ENCODE data around the gene SCAND1.
A peak's percentile ranks its signal among the peaks of the same experiment; 100 is the strongest.
"Not testable (repeated sequence)": the region's sequence is repeated elsewhere in the genome, so short reads cannot be mapped to it uniquely, and the experiment has no call there.

SCAND1 gene

DNA sequence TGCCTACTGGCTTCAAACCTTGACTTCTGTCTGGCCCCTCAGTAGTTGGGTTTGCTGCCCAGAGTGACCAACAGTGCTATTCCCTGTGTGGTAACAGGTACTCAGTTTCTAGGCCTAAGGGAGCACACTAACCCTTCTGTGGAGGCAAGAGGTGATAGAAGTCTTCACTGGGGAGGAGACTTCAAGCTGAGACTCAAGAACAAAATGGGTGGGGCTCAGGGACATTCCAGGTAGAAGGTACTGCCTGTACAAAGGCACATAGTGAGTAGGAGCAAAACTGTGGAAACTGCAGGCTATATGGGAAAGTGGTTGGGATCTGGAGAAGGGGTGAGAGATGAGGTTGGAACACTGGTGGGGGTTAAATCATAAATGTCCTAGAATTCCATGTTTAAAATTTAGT is 2.3 kb upstream of the SCAND1 start:
- no peaks in the 10 kb centered on the region for H3K36me3 ChIP-seq (ENCODE audit: control insufficient read depth, low read depth, low read length)
- no peak overlapping the region for H3K27ac ChIP-seq (ENCODE audit: low read length)
- peaks cover 12% of the 10 kb centered on the region for H3K4me1 ChIP-seq (ENCODE audit: control insufficient read depth, low read depth, low read length)
- H3K4me3 ChIP-seq (ENCODE audit: low read length), result no peak overlapping the region
- H3K9ac ChIP-seq (ENCODE audit: low read length), result no peak overlapping the region
- H3K27me3 ChIP-seq (ENCODE audit: control insufficient read depth, insufficient read depth, low read length), result no peaks in the 10 kb centered on the region
- no peaks in the 10 kb centered on the region for H3K9me3 ChIP-seq (ENCODE audit: control insufficient read depth, low read depth, low read length)

DNA sequence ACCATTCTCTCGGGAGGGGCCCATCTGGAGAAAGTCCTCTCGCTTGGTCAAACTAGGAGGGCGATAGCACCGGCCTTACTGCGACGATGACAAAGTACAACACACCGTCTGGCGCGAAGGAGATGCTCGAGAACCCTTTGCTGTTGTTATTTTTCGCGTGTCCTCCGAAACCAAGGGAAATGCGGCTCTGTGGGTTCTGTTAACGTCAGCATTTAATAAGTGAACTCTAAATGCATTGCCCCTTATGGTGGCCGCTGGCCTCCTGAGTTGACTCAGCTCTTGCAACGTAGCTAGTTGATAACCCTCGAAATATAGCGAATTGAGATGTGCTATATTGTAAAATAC is 577 bp upstream of the SCAND1 start:
- H3K27ac ChIP-seq (ENCODE audit: low read length), result peak overlapping the region; percentile 38
- H3K4me1 ChIP-seq (ENCODE audit: control insufficient read depth, low read depth, low read length), result peaks cover 12% of the 10 kb centered on the region
- no peaks in the 10 kb centered on the region for H3K9me3 ChIP-seq (ENCODE audit: control insufficient read depth, low read depth, low read length)
- H3K27me3 ChIP-seq (ENCODE audit: control insufficient read depth, insufficient read depth, low read length), result no peaks in the 10 kb centered on the region
- H3K9ac ChIP-seq (ENCODE audit: low read length), result peak overlapping the region; percentile 78
- H3K4me3 ChIP-seq (ENCODE audit: low read length), result peak overlapping the region; percentile 77
- no peaks in the 10 kb centered on the region for H3K36me3 ChIP-seq (ENCODE audit: control insufficient read depth, low read depth, low read length)

DNA sequence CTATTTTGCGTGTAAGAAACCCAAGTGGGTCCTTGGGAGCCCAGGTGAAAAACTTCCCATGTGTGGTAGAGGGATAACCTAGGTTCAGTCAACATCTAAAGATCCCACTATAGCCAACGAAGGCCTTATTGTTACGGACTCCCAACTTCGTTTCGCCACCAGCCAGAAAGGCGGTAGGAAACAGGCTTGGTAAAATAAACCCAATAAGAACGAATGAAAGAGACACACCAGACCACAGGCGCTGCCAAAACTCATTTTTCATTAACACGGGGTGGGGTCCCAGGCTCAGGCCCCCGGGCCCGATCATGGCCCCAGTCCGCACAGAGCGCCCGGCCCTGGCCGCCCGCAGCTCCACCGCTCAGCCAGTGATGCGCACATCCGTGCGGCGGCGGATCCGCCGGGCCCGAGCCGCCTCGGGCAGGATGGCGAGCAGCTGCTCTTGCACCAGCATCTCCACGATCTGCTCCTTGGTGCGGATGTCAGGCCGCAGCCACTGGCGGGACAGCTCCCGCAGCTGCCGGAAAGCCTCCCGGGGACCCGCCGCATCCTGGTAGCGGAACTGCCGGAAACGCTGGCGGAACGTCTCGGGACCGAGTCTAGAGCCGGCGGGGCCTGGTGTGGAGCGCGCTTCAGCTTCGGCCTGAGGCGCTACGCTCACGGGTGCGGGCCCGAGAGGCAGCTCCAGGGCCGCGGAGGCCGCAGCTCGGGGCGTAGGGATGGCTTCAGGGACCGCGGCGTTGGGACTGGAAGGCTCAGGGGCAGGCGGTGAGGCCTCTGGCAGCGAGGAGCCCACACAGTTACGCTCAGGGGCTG is 709 bp downstream of the SCAND1 start:
- Histone ChIP-seq H3K4me1 (ENCODE audit: control insufficient read depth, low read depth, low read length) (peaks cover 12% of the 10 kb centered on the region), H3K9me3 (ENCODE audit: control insufficient read depth, low read depth, low read length) (no peaks in the 10 kb centered on the region), H3K9ac (ENCODE audit: low read length) (peak overlapping the region; percentile 98), H3K36me3 (ENCODE audit: control insufficient read depth, low read depth, low read length) (peaks cover 5% of the 10 kb centered on the region), H3K27me3 (ENCODE audit: control insufficient read depth, insufficient read depth, low read length) (no peaks in the 10 kb centered on the region), H3K27ac (ENCODE audit: low read length) (peak overlapping the region; percentile 90), H3K4me3 (ENCODE audit: low read length) (peak overlapping the region; percentile 77)

DNA sequence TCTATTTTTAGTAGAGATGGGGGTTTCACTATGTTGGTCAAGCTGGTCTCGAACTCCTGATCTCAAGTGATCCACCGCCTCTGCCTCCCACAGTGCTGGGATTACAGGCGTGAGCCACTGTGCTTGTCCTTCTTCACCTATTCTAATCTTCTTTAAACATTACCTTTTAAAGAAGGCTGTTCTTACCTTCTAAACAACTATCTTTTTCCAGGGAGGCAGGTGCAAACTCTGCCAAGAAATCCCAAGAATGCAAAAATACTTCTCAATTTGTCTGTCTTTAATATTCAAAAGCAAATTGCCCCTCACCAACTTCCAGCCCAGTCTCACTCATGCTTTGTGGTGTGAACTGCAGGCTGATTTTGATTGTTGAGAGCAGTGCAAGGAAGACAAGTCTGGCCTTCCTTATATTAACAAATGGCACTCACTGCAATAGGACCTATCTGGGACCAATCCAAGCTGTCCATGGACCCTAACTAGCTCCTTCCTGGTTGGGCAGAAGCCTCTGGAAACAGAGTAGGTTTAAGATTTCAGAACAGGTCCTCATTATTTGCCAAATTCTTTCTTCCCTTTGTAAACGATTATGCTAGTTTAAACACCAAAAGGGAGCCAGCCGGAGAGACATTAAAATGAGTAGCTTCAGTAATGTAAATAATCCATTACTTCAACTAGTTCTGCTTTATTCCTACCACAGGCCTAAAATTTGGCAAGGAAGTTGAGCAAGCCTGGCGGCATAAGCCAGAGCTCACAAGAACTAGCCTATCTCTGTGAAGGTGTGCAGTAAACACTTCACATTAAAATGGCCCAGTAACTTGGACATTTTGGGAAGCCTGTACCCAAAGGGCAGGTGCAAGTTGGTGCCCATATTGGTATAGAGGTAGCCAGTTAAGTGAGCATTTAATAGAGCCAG is 1.6 kb downstream of the SCAND1 start:
- Histone ChIP-seq H3K9ac (ENCODE audit: low read length) (peak overlapping the region; percentile 98), H3K4me3 (ENCODE audit: low read length) (peak overlapping the region; percentile 77), H3K4me1 (ENCODE audit: control insufficient read depth, low read depth, low read length) (peaks cover 12% of the 10 kb centered on the region), H3K27ac (ENCODE audit: low read length) (peak overlapping the region; percentile 90), H3K36me3 (ENCODE audit: control insufficient read depth, low read depth, low read length) (peaks cover 11% of the 10 kb centered on the region), H3K9me3 (ENCODE audit: control insufficient read depth, low read depth, low read length) (no peaks in the 10 kb centered on the region), H3K27me3 (ENCODE audit: control insufficient read depth, insufficient read depth, low read length) (no peaks in the 10 kb centered on the region)

DNA sequence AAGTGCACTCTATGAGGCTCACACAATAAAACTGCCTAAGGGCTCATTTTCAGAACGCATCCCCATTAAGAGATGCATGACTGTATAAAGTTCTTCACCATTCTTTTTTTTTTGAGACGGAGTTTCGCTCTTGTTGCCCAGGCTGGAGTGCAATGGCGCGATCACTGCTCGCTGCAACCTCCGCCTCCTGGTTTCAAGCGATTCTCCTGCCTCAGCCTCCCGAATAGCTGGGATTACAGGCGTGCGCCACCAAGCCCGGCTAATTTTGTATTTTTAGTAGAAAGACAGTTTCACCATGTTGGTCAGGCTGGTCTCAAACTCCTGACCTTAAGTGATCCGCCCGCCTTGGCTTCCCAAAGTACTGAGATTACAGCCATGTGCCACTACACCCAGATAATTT is 2.2 kb downstream of the SCAND1 start:
- not testable (repeated sequence) for H3K27ac ChIP-seq (ENCODE audit: low read length); H3K4me3 ChIP-seq (ENCODE audit: low read length); H3K9me3 ChIP-seq (ENCODE audit: control insufficient read depth, low read depth, low read length); H3K27me3 ChIP-seq (ENCODE audit: control insufficient read depth, insufficient read depth, low read length); H3K9ac ChIP-seq (ENCODE audit: low read length)
- peaks cover 14% of the 10 kb centered on the region for H3K4me1 ChIP-seq (ENCODE audit: control insufficient read depth, low read depth, low read length)
- H3K36me3 ChIP-seq (ENCODE audit: control insufficient read depth, low read depth, low read length), result peaks cover 13% of the 10 kb centered on the region

DNA sequence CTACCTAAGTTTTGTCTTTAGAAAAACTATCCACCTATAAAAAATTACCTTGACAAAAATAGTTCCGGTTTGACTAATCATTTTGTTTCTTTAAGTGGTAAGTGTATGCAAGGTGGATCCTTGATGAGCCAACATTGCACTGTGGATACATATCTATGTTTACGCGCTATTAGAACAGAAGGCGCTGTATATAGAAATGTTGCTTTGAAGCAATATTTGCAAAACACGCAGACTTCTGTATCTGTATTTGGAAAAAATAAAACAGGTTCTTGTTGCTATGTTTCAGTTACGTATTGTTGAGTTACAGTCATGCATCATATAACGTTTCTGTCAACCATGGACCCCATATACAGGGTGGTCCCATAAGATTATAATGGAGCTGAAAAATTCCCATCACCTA is 4.2 kb downstream of the SCAND1 start:
- H3K4me3 ChIP-seq (ENCODE audit: low read length), result no peak overlapping the region
- H3K27me3 ChIP-seq (ENCODE audit: control insufficient read depth, insufficient read depth, low read length), result no peaks in the 10 kb centered on the region
- H3K4me1 ChIP-seq (ENCODE audit: control insufficient read depth, low read depth, low read length), result peaks cover 10% of the 10 kb centered on the region
- H3K9me3 ChIP-seq (ENCODE audit: control insufficient read depth, low read depth, low read length), result no peaks in the 10 kb centered on the region
- no peak overlapping the region for H3K27ac ChIP-seq (ENCODE audit: low read length)
- H3K9ac ChIP-seq (ENCODE audit: low read length), result no peak overlapping the region
- peaks cover 13% of the 10 kb centered on the region for H3K36me3 ChIP-seq (ENCODE audit: control insufficient read depth, low read depth, low read length)

DNA sequence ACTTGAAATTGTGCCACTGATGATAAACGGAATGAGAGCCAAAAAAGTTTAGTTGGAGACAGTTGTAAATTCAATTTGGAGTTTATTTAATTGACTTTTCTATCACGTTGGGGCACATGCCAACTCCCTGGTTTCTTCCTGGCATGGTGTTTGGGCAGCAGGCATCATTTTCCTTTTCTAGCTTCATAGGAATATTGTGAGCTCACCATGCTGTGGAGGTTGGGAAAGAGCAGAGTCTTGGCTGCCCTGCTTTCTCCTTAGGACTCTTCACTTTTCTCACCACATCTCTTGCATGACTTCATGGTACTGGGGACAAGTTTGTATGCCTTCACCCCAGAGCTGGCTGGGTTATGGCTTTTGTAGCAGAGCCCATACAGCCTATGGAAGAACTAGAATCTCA is 6.4 kb downstream of the SCAND1 start:
- H3K27me3 ChIP-seq (ENCODE audit: control insufficient read depth, insufficient read depth, low read length), result no peaks in the 10 kb centered on the region
- no peak overlapping the region for H3K9ac ChIP-seq (ENCODE audit: low read length)
- H3K36me3 ChIP-seq (ENCODE audit: control insufficient read depth, low read depth, low read length), result peaks cover 17% of the 10 kb centered on the region
- no peaks in the 10 kb centered on the region for H3K9me3 ChIP-seq (ENCODE audit: control insufficient read depth, low read depth, low read length)
- H3K4me3 ChIP-seq (ENCODE audit: low read length), result no peak overlapping the region
- no peak overlapping the region for H3K27ac ChIP-seq (ENCODE audit: low read length)
- peaks cover 8% of the 10 kb centered on the region for H3K4me1 ChIP-seq (ENCODE audit: control insufficient read depth, low read depth, low read length)

DNA sequence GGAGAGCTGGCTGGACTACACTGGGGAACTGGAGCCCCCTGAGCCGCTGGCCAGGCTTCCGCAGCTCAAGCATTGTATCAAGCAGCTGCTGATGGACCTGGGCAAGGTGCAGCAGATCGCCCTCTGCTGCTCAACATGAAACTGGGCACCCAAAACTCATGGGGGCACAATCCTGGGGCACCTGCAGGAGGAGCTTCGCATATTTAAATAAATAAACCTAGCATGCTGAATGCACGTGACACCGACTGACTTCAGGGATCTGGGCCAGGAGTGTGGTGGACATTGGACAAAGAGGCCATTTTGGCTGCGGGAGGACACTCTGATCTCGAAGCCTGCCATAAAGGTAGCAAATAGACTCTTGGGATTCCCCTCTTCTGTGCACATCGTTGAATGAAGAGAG is 6.8 kb downstream of the SCAND1 start:
- no peaks in the 10 kb centered on the region for H3K27me3 ChIP-seq (ENCODE audit: control insufficient read depth, insufficient read depth, low read length)
- no peak overlapping the region for H3K9ac ChIP-seq (ENCODE audit: low read length)
- H3K27ac ChIP-seq (ENCODE audit: low read length), result no peak overlapping the region
- no peaks in the 10 kb centered on the region for H3K9me3 ChIP-seq (ENCODE audit: control insufficient read depth, low read depth, low read length)
- H3K4me3 ChIP-seq (ENCODE audit: low read length), result no peak overlapping the region
- H3K36me3 ChIP-seq (ENCODE audit: control insufficient read depth, low read depth, low read length), result peaks cover 17% of the 10 kb centered on the region
- H3K4me1 ChIP-seq (ENCODE audit: control insufficient read depth, low read depth, low read length), result peaks cover 4% of the 10 kb centered on the region

DNA sequence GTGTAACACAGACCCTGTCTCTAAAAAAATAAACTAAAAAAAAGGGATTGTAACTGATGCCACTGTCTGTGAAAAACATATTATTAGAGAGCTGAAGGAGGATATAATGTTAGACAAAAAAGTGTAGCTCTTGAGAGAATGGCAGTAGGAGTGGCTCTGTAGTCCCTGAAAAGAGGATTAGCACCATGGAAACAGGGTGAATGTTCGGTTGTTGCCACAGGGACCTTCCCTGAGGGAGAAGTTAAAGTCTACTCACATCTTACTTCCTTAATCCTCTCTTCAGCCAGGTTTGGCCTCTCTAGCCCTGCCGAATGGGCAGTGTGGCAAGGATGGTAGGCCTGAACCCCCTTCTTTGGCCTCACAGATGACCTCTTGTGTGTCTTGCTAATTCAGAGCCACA is 12.1 kb downstream of the SCAND1 start:
- H3K9me3 ChIP-seq (ENCODE audit: control insufficient read depth, low read depth, low read length), result no peaks in the 10 kb centered on the region
- H3K36me3 ChIP-seq (ENCODE audit: control insufficient read depth, low read depth, low read length), result peaks cover 18% of the 10 kb centered on the region
- H3K27me3 ChIP-seq (ENCODE audit: control insufficient read depth, insufficient read depth, low read length), result no peaks in the 10 kb centered on the region
- H3K4me1 ChIP-seq (ENCODE audit: control insufficient read depth, low read depth, low read length), result peaks cover 2% of the 10 kb centered on the region
- H3K4me3 ChIP-seq (ENCODE audit: low read length), result no peak overlapping the region
- H3K27ac ChIP-seq (ENCODE audit: low read length), result no peak overlapping the region
- H3K9ac ChIP-seq (ENCODE audit: low read length), result no peak overlapping the region

DNA sequence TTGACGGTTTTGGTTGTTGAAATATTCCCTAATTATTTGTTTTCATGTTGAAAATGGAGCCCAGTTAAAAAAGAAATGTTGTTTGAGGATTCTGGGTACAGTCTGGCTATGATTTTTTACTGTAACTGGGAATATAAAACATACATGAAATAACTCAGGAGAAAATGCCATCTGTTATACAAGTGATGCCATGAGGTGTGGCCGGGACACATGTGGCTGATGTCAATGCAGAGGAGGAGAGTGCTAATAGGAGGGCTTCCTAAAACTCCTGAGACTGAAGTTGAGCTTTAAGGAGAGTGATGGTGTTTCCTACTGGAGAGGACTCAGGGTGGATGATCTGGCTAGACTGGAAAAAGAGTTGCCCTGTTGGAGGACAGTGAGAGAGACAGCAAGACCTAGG is 12.7 kb downstream of the SCAND1 start:
- no peaks in the 10 kb centered on the region for H3K4me1 ChIP-seq (ENCODE audit: control insufficient read depth, low read depth, low read length)
- peaks cover 18% of the 10 kb centered on the region for H3K36me3 ChIP-seq (ENCODE audit: control insufficient read depth, low read depth, low read length)
- H3K4me3 ChIP-seq (ENCODE audit: low read length), result no peak overlapping the region
- no peaks in the 10 kb centered on the region for H3K9me3 ChIP-seq (ENCODE audit: control insufficient read depth, low read depth, low read length)
- H3K27me3 ChIP-seq (ENCODE audit: control insufficient read depth, insufficient read depth, low read length), result no peaks in the 10 kb centered on the region
- no peak overlapping the region for H3K9ac ChIP-seq (ENCODE audit: low read length)
- no peak overlapping the region for H3K27ac ChIP-seq (ENCODE audit: low read length)

DNA sequence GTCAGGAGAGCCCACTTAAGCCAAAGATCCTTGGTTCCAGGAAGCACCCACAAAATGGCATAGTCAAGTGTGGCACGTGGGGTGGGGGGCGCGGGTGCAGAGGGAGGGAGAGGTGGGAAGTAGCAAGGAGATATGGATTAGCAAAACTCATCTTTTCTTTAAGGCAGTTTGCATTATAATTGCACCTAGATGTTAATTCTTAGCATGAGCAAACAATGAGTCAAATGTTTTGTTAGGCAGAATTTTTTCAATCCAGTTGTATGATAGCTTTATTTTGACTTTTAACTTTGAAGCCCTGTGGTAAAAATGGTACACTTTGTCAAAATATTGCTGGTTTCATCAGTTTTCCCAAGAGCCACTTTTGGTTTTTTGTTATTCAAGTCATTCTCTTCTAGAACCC is 15.0 kb downstream of the SCAND1 start:
- Histone ChIP-seq H3K4me1 (ENCODE audit: control insufficient read depth, low read depth, low read length) (peaks cover 4% of the 10 kb centered on the region), H3K36me3 (ENCODE audit: control insufficient read depth, low read depth, low read length) (peaks cover 18% of the 10 kb centered on the region)

More for the DNA sequence above, 15.0 kb downstream of the SCAND1 start:
- no peaks in the 10 kb centered on the region for H3K27me3 ChIP-seq (ENCODE audit: control insufficient read depth, insufficient read depth, low read length)
- no peak overlapping the region for H3K27ac ChIP-seq (ENCODE audit: low read length)
- H3K9ac ChIP-seq (ENCODE audit: low read length), result no peak overlapping the region
- H3K4me3 ChIP-seq (ENCODE audit: low read length), result no peak overlapping the region
- H3K9me3 ChIP-seq (ENCODE audit: control insufficient read depth, low read depth, low read length), result no peaks in the 10 kb centered on the region
